HG03196 (cell line): ENCODE data around the gene HHIPL1.
A peak's percentile ranks its signal among the peaks of the same experiment; 100 is the strongest.

Experiments
- ATAC-seq: cut with Tn5 transposase; IDR thresholded peaks from one replicate; pipeline ENCODE4 v1.9.1; 2021; ENCODE audit not compliant: unreplicated experiment

Gene HHIPL1

DNA sequence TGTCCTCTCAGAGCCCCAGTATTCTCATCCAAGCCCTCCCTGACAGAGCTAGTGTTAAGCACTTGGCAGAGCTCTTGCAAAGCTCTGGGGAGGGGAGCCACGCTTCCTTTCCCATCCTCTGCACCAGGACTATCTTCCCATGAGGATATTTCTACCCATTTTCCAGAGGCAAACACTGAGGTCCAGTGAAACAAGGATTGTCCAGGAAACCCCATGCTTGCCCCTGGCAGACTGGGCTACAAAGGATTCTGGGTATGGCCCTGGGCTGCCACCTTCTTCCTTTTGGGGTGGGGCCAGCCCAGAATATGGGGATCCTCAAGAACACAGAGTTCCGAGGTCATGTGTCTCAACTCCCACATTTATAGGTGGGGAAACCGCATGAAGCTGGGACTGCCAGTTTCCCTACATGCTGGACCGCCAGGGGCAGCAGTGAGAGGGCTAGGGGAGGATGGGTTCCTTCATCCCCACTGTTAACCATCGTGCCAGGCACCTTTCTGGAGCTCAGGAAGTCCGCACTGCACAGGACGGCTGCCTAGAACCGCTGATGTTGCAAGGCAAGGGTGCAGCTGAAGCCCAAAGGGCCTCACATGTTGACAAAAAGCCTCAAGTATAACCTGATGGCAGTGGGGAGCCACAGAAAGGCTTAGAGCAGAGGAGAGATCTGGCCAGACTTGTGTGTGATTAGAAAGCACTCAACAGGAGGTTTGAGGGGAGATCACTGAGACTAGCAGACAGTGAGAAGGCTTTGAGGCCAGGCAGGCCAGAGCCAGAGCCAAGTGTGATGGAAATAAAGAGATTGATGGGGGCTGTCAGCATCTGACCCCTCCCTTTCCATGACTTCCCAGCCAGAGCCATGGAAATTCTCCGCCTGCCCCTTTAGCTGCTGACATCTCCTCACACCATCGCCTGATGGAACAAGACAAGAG, 35.4 kb upstream of the HHIPL1 start:
- no peak for ATAC-seq

- ATAC-seq = no peak
These were observed 33.3 kb upstream of the HHIPL1 start for GRCh38 chr14:99611646-99612045.

DNA sequence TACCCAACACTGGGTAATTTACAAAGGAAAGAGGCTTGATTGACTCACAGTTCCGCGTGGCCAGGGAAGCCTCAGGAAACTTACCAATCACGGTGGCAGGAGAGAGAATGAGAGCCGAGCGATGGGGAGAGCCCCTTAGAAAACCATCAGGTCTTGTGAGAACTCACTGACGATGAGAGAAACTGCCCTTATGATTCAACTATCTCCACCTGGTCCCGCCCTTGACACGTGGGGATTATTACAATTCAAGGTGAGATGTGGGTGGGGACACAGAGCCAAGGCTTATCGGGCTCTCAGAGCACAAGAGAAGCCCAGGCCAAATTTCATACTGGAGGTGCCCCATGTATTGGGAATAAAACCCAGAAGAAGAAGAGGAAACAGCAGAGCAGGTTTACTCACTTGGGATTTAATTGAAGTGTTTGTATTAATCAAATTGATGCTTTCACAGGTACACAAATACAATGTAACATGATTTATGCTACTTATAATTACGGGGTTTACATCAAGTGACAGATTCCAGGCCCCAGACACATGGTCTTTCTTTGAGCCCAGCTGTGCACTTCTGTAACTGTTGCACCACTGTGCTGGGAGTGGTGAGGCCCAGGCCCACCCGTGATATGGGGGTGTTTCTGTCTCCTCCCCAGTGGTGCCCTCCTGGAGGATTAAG, 32.7 kb upstream of the HHIPL1 start:
- ATAC-seq = no peak

GRCh38 chr14:99612738-99613330, 32.1 kb upstream of the HHIPL1 start:
- ATAC-seq = no peak

- ATAC-seq = no peak
These were observed 29.3 kb upstream of the HHIPL1 start for GRCh38 chr14:99615497-99616157.

GRCh38 chr14:99616832-99617800, 27.8 kb upstream of the HHIPL1 start:
- ATAC-seq = no peak

DNA sequence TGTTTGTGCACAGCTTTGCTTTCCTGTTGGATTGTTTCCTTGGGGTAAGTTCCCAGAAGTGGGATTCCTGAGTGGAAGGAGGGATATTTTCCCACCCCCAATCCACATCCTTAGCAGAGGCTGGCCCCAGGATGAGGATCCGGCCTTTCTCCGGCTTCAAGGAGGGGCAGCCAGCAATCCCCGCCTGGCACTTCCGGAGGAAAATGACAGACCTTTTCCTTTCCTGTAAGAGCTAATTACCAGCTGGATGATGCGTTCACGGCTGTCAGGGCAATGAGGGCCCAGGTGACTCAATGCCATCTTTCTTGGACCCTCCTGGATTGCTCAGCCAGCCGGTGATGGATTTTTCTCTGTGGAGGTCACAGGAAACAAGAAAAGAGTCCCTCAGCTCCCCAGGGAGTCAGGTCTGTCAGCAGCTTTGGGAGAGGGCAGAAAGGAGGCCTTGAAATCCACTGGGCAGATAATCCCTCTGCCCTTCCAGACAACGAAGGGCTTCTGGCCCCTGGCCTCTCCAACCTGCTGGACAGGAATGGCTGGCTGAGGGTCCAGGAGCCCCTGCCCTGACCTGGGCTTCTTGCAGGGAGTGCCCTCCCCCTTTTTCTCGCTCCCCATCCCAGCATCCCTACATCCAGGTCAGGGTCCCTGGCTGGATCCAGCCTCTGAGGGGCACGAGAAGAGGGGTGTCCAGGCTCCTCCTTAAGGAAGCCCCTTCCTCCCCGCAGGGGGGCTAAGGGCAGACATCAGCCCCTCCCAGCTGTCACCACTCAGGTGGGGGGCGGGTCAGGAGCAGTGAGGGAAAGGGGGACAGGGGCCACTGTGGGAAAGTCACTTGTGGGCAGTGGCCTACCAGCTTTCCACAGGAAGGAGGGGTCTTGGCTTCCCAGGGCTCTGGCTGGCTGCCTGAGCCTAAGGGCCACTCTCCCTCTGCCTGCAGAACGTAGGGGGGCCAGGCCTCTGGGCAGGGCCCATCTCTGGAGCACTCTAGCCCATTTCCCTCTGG, 24.8 kb upstream of the HHIPL1 start:
- ATAC-seq = no peak

GRCh38 chr14:99621948-99622347, 23.0 kb upstream of the HHIPL1 start:
- ATAC-seq = no peak

GRCh38 chr14:99624024-99624423, 20.9 kb upstream of the HHIPL1 start:
- no peak for ATAC-seq

DNA sequence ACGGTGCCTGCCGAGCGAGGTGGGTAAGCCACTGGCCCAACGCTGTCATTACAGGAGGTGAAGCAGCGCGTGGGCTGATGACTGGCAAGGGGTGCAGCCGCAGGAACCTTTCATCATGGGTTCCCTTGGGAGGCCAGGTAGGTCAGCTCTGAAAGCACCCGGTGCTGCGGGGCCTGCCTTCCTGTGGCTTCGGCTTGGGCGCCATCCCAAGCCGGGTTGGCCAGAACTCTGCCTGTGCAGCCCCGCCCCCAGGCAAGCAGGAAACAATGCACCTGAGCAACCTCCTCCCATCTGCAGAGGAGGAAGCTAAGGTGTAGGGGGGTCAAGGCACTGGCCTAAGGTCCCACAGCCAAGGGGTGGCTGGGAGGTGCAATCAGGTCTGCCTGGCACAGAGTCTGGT, 20.0 kb upstream of the HHIPL1 start:
- no peak for ATAC-seq

DNA sequence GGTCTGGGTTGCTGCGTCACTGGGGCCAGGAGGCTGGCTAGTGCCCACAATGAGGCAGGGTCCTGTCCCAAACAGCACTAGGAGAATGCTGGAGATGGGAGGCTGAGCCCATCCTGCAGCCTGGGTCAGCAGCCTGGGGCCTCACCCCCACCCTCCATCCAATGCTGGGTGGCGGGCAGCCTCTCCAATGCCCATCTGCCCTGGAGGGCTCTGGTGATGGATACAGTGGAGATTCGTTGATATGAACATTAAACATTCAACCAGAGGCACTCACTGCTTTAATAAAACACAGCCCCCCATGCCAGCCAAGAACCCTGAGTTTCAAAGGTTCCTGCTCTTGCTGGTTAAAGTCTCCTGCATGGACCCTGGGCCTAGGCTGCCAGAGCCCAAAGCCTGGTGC, 19.5 kb upstream of the HHIPL1 start:
- ATAC-seq = no peak

DNA sequence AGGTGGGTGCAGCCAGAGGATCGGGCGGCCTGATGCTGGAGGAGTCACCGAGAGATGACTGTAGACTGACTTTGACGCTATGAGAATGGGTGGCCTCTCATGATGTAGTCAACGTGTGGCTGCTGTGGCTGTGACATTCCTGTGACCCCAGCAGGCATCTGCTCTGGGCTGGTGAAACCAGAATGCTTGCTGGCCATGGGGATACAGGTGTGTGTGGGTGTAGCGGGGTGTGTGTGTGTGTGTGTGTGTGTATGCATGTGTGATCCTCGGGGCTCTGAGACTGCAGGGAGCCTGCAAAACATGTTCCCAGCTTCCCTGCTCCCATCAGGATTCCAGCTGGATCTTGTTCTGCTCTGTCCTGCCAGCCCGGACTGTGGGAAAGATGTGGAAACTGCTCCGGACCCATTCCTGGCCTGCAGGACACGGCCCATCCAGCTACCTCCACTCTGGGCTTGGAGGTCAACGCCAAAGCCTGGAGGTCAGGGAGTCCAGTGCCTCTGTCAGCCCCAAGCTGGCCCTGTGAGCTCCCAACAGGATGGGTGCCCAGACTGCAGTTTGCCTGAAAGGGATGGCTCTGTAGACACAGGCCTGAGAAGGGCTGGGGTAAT, 18.8 kb upstream of the HHIPL1 start:
- no peak for ATAC-seq

- ATAC-seq = no peak
These were observed 17.8 kb upstream of the HHIPL1 start for GRCh38 chr14:99627100-99627499.

DNA sequence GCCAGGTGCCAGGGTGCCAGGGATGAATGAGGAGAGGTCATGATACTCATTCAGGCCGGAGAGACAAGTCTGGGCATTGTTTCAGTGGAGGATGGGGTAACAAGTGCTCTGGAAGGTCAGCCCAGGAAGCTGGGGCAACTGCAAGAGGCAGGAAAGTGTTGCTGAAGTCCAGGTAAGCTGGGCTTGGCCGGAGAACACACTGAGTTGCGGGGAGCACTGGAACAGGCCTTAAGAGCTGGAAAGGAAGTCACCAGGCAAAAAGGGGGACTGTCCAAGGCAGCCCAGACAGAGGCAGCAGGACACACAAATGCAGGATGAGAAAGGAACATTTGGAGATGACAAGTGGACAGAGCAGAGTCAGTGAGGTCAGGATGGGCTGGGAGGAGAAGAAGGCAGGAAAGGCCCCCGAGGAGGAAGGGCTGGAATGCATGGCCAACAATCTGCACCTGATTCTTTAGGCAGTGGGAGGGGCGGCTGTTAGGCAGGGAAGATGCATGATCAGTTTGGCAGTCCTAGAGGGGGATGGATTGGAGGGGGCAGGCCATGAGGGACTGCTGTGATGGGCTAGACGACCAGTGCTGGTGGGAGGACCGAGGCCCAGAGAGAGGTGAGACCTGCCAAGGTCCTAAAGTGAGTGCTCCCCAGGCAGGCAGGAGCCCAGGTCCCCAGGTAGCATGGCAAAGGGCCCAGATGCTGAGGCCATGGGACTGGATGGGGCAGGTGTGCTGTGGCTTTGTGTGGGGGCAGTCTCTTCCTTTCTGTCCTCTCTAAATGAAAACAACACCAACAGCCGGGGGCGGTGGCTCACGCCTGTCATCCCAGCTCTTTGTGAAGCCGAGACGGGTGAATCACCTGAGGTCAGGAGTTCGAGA, 17.2 kb upstream of the HHIPL1 start:
- no peak for ATAC-seq

DNA sequence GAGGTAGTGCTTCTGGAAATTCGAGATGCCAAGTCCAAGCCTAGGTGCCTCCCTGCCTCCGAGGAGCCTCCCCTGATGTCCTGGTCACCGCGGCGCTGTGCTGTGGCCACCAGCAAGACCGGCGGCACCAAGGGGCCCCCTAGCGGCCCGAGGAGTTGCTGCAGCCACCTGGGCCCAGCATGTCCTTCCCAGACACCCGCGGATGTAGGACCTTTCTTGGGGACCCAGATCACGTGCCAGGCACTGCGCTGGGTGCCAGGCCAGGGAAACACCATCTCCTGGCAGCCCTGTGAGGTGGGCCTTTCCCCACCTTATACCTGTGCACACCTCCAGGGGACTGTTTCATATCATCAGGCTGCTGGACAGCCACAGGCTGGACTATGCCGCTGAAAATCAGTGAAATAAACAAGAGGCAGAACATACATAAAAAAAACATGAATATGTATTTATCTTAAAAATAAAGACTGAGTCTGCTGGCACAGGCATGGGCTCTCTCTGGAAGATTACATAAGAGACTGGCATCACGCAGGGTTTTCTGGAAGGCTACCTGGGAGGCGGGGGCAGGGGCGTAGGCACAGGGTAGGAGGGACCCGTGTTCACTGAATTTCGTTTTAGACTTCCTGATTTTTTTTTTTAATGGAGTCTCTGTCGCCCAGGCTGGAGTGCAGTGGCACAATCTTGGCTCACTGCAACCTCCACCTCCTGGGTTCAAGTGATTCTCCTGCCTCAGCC, 15.9 kb upstream of the HHIPL1 start:
- ATAC-seq = peak; percentile 78

GRCh38 chr14:99630202-99630601, 14.7 kb upstream of the HHIPL1 start:
- no peak for ATAC-seq

GRCh38 chr14:99632410-99633035, 12.4 kb upstream of the HHIPL1 start:
- ATAC-seq = no peak
